GM18951 (cell line): ENCODE measurements around the gene PTK6.

Experiments
- POLR2A ChIP-seq: IDR thresholded peaks from 4 replicates; pipeline ENCODE4 v1.6.1; 2011; ENCODE audit warnings: mild to moderate bottlenecking; ENCODE audit not compliant: insufficient read length, insufficient read depth; ENCODE audit errors: extremely low read depth
- in situ Hi-C: fragments of 300-500 bp; cut with MboI; formaldehyde crosslinking; loops from one replicate; pipeline ENCODE4 v1.12.0; 2022; ENCODE audit warnings: low sequenced_read_pairs, mixed read lengths, inconsistent platforms; ENCODE audit not compliant: unreplicated experiment

The PTK6 gene

DNA sequence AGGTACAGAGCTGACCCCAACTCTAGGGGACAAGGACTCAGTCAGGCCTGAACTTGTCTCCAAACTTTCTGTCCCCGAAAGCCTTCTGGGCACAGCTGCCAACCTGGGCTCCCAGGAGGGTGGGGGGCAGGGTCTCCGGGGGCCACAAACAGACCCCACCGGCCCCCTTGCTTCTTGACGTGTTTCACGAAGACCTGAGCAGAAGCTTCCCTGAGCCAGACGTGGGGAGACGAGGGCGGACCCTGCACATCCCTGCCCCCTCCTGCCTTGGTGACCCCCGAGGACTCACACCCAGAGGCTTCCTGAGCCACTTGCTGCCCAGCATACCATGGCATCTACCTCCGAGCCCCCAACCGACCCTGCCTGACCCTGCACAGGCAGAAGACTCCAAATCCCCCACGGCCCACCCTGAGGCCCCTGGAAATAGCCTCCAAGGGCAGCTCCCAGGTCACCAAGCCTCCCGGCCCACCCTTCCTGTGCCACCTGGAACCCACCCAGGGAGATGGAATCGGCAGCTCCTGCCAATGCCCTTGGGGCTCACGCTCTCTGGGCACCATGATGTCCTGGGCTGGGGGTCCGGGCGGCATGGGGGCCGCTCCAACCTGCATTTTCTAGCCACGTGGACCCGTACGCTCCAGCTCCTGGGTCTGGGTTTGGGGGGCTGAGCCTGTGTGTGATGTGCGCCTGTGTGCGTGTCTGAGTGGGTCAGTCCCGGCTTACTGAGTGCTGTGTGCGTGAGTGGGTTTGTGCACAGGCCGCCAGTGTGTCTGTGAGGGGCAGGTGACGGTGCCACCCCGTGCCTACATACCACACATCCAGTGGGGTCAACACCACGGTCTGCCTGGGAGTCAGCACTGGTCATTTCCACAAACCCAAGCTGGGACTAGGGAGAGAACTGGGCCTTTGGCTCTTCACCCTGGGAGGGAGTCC, 2.5 kb upstream of the PTK6 start:
- TF ChIP-seq POLR2A = no peak
- in situ Hi-C loops = no loop called here

DNA sequence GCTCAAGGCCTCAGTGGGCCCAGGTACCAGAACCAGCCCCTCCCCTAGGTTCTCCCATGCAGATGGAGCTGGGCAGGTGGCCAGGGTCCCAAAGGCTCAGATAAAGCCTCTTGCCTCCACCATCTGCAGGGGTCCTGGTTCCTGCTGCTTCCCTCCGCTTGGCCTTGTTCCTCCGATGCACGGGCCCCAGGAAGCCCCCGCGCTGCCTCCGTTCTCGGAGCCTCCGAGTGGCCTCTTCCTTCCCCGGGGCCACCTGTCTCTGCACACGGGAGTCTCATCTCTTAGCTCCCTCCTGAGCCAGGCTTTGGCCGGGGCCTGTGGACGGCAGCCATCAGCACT, 1.9 kb upstream of the PTK6 start:
- in situ Hi-C loops = no loop called here
- TF ChIP-seq POLR2A = no peak

DNA sequence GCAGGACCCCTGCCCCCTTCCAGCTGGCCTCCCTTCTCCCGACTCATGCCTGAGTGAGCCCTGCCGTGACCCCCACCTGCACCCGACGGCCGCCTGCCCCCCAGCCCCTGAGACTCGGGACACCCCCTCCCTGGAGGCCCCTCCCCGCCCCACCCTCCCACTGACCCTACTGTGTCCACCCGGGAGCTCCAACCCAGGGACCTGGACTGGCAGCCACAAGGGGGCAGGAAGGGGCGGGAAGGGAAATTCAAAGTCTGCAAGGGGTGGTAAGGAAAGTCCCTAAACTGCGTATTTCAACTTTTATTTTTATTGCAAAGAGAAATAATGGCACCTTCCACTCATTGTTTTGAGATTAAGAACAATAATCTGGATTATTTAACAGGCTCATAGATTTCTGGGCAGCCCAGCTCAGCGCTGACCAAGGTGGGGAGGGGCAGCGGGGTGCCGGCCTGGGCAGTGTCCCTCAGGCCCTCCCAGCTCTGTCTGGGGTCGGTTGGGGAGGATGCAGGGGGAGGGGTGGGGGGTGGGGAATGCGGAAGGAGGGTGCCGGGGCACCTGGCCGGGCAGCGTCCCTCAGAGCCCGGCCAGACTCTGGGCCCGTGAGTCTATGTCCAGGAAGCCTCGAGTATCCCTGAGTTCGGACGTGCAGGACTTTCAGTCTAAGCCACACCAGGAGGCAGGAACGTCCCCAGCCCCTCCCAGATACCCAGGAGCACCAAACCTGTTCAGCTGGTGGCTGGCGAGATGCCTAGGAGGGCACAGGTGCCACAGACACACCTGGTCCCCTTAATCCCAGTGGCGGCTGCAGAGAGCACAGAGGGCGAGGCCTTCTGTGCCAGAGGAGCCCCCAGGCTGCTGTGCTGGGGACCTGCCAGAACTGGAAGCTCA, 1.3 kb upstream of the PTK6 start:
- TF ChIP-seq POLR2A = no peak
- in situ Hi-C loops = no loop called here

DNA sequence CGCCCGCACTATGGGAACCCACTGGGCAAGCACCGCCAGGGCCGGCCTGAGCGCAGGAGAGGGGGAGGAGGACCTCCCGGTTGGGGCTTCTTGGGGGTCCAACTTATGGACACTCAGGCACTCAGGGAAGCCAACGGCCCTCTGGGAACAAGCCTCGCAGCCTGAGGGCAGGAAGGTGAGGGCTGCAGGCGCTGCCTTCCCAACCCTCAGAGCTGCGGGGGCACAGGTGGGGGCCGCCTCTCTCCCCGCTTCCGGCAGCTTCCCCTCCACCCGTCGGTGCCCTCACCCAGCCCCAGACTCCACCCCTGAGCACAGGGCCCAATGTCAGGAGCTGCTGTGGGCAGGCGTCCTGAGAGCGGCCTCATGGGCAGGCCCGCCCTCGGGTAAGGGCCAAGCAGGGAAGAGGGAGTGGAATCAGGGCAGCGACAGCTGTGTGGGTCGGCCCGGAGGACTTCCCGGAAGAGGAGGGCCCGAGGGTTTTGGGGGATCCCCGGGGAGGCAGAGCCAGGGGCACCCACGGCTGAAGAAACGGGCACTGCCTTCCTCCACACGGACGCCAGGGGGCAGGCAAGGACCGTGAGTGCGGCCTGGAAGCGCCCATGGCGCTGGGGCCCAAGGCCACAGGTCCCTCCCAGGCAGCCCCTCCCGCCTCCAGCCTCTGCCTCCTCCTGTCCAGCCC, 488 bp upstream of the PTK6 start:
- in situ Hi-C loops = no loop called here
- TF ChIP-seq POLR2A = peak; percentile 76

DNA sequence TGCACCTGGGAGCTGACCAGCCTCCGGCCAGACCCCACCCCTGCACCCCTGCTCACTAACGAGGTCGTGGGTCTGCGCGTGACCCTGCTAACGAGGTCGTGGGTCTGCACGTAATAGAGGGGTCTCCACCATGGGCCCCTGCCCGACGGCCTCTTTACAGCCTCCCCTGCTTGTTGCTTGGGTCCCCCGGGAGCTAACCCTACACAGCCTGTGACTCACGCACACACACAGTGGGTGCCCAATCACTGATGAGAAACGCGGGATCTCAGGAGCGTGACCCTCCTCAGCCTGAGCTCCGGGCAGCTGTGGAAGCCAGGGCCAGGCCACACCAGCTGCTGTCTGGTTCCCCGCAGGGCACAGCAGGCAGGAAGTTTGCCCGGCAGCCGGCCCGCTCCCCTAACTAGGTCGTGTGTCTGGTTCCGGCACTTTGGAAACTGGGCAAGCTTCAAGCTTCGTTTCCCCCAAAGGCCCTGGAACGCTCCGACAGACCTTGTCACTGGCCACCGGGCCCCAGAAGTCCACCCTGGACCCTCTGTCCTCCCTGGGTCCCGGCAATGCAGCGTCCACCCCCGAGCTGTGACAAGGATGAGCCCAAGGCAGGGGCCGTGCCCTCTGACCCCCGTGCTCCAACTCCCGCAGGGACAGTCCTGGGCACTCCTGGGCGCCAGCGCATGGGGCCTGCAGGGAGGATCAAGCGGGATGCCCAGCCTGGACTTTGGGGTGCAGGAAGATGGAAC, 767 bp downstream of the PTK6 start:
- in situ Hi-C loops = no loop called here
- no peak for TF ChIP-seq POLR2A

DNA sequence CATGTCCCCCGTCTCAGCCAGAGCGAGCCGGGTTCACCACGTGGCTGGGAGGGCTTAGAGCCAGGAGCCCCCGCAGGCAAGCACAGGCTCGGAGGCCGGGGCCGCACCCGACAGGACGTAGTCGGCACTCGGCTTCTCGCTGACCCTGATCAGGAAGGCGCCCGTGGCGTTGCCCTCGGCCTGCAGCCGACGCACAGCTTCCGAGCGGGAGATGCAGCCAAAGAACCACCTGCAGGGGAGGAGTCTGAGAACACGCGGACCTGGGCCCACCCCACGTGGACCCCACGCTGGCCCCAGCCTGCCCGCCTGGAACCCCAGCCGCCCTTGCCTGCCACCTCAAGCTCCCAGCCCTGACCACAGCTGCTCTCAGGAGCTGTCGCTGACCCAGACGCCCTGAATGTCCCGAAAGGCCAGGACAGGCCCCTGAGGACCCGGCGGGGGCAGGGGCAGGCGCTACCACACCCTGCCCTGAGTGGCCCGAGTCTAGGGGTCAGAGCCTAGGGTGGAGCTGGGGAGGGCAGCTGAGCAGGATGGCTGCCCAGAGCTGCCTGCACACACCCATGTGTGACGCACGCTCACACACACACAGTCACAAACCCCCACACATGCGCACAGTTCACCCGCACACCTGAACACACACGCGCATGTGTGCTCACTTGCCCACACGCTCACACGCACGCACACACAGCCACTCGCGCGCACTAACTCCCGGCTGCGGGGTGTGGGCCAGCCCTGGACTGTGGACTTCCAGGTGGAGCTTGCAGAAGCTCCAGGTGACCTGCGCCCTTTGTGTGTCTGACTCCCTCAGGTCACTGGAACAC, 2.1 kb downstream of the PTK6 start:
- TF ChIP-seq POLR2A = no peak

DNA sequence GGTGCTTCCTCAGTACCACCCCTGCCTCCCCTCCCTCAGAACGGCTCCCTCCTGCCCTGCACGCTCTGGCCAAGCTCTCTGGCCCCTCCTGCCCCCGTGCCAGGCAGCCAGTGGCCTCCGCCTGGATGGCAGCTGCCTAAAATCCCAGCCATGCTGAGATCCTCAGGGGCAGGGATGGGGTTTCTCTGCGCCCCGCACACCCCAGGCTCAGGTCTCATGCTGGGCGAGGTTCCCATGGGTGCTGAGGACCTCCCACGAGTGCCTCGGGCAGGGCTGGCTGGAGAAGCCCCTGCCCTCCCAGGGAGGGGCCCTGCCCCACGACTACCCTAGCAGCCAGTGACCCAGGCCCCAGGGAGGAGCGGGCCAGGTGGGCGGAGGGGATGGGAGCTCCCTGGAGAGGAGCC, 2.7 kb downstream of the PTK6 start:
- in situ Hi-C loops = no loop called here
- TF ChIP-seq POLR2A = no peak

More for the DNA sequence above, 2.1 kb downstream of the PTK6 start:
- in situ Hi-C loops = no loop called here

DNA sequence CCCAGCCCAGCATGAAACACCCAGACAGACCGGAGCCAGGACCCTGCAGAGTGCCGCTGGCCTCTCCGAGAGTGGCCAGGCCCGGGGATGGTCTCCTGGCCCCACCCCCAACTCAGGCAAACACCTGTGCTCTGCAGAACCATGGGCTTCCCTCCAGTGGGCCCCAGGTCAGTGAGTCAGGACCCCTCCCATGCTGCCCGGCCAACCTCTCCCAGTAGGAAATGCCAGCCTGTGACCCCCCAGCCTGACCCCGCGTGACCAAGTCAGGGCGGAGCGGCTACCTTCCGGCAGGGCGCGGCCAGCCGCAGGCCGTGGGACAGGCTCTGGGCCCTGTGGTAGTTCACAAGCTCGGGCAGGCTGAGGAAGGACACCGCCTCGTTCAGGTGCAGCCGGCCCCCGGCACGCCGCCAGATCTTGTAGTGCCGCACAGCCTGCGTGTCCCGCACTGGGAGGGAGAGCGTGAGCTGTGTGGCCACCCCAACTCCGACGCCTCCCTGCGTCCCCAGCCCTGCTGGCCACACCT, 3.2 kb downstream of the PTK6 start:
- in situ Hi-C loops = no loop called here
- no peak for TF ChIP-seq POLR2A

DNA sequence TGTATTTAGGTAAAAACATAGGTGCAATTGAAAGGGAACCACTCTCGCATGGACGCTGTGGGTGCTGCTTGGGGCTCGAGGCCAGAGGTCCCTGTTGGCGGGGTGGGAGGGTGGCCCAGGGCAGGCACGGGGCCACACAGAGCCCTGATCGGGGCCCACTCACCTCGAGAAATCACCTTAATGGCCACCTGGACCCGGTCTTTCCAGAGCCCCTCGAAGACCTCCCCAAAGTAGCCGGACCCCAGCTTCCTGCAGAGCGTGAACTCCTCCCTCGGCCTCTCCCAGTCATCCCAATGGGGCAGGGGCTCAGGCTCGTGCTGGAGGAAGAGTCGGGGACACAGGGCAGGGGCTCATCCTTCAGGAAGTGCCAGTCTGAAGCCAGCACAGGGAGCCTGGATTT, 3.8 kb downstream of the PTK6 start:
- TF ChIP-seq POLR2A = no peak
- in situ Hi-C loops = no loop called here

DNA sequence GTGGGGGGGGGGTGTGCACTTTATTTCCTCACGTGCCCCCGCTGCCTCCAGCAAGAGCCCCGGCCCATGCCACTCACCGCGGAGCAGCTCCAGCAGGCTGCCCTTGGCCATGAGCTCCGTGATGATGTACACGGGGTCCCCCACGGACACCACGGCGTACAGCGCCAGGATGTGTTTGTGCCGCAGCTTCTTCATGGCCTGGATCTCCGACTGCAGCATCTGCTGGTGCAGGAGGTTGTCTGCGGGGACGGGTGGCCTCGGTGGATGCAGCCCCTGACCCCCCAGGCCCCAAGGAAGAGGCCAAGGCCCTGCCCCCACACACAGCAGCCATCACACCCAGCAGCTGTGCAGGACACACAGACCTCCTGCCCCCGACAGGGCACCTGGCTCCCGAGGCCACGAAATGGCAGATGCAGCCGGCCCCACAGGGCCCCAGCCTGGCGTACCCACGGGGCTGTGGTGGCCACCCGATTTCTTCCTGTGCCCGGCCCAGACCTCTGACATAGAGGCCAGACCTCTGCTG, 4.7 kb downstream of the PTK6 start:
- in situ Hi-C loops = no loop called here

DNA sequence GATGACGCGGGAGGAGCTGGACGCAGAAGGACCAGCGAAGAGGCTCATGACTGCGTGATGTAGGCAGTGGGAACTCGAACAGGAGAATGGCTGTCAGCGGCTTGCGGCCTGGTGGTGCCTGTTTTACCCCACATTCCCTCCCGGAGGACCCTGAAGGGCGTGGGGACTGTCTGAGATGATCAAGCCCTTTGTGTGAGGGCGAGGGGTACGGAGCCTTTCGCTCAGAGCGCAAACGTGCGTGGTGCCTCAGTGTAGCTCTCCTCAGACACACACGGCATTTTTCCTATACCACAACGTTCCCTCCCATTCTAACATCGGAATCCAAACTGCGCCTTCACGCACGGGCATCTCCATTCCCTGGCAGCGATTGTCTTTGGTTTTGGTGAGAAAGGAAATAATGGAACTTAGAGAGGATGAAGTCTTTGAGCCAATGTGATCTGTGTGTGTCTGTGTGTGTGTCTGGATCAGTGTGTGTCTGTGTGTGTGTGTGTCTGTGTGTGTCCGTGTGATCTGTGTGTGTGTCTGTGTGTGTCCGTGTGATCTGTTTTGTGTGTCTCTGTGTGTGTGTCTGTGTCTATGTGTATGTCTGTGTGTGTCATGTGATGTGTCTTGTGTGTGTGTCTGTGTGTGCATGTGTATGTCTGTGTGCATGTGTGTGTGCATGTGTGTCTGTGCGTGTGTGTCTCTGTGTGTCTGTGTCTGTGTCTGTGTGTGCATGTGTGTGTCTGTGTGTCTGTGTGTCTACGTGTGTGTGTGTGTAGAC, 5.3 kb downstream of the PTK6 start:
- in situ Hi-C loops = no loop called here
- TF ChIP-seq POLR2A = no peak

More for the DNA sequence above, 4.7 kb downstream of the PTK6 start:
- TF ChIP-seq POLR2A = no peak

DNA sequence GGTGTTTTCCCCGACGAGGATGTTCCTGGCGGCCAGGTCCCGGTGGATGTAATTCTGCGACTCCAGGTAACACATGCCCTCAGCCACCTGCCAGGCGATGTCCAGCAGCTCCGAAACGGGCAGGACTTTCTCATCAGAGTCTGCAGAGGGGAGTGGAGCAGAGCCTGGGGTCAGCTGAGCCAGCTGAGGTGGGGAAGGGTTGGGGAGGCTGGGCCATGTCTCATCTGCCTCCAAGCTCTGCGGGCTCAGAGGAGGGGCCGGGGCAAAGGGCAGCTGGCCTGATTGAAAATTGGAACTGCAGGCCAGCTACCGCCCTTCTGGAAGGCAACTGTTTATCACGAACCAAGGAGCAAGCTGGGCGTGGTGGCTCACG, 6.4 kb downstream of the PTK6 start:
- TF ChIP-seq POLR2A = no peak
- in situ Hi-C loops = no loop called here
